Cardiac muscle cell (in vitro differentiated cells and primary cell): ENCODE results near the gene NDUFB4. TPM values are rescaled to one million over a fixed set of nuclear protein-coding genes. Genes with fewer than 3 reads are reported as not detected.
A peak's percentile ranks its signal among the peaks of the same experiment; 100 is the strongest.

Experiments
- DNase-seq, 2 donors: peaks; one replicate each; pipeline versions ENCODE4 v3.0.0 to v3.0.0-alpha.2; 2010 to 2017; ENCODE audit warnings: low read depth in 1 of 2, low spot score in 1 of 2
- H3K27ac ChIP-seq: fragments of 200-600 bp; sonication (generic); 2 replicates; pipeline ENCODE4 v1.5.1; 2016
- H3K27me3 ChIP-seq: fragments of 200-600 bp; sonication (generic); 2 replicates; pipeline ENCODE4 v1.6.0; 2016; ENCODE audit warnings: control low read depth
- H3K36me3 ChIP-seq: fragments of 200-600 bp; sonication (generic); 2 replicates; pipeline ENCODE4 v1.5.1; 2016; ENCODE audit warnings: control low read depth
- H3K4me1 ChIP-seq: fragments of 200-600 bp; sonication (generic); 2 replicates; pipeline ENCODE4 v1.8.1; 2017; ENCODE audit warnings: low read depth, mild to moderate bottlenecking, mixed run types
- H3K4me3 ChIP-seq: fragments of 200-600 bp; sonication (generic); 2 replicates; pipeline ENCODE4 v1.5.1; 2016; ENCODE audit warnings: mild to moderate bottlenecking
- H3K9me3 ChIP-seq: fragments of 200-600 bp; sonication (generic); 2 replicates; pipeline ENCODE4 v1.5.1; 2017; ENCODE audit warnings: low read depth, mild to moderate bottlenecking, control low read depth
- CTCF ChIP-seq: IDR thresholded peaks from 2 replicates; pipeline ENCODE4 v1.5.1; 2012; ENCODE audit warnings: low read depth, mild to moderate bottlenecking, low read length
- polyA plus RNA-seq: library from polyadenylated mRNA; unstranded; fragments of >200 nt; fragmentation: Nextera tagmentation; extraction: Ambion mirVana; gene quantifications from 2 replicates; pipeline ENCODE4 v1.2.1, GENCODE V29; 2016
- total RNA-seq: library from RNA; depleted of rRNA; stranded (reverse); fragments of >200 nt; gene quantifications from 2 replicates; pipeline ENCODE4 v1.2.3, GENCODE V29; 2016

NDUFB4 gene
- total and polyA plus RNA-seq, 2 experiments from 2014 or later = 67.0 to 396 TPM

GRCh38 chr3:120568598-120568997 is 27.5 kb upstream of the NDUFB4 start:
- Histone ChIP-seq H3K27ac (peak overlapping the region; percentile 70), H3K36me3 (no peaks in the 10 kb centered on the region)
- TF ChIP-seq CTCF = no peak

GRCh38 chr3:120569222-120570057 is 26.7 kb upstream of the NDUFB4 start:
- peak in 1 of 2 donors; percentile 44 for DNase-seq
- Histone ChIP-seq H3K4me3 (no peak overlapping the region), H3K27me3 (no peaks in the 10 kb centered on the region), H3K9me3 (no peaks in the 10 kb centered on the region), H3K36me3 (no peaks in the 10 kb centered on the region), H3K4me1 (peaks cover 9% of the 10 kb centered on the region), H3K27ac (peak overlapping the region; percentile 14)
- no peak for TF ChIP-seq CTCF

More at GRCh38 chr3:120568598-120568997, 27.5 kb upstream of the NDUFB4 start:
- DNase-seq = no peak
- H3K9me3 ChIP-seq = no peaks in the 10 kb centered on the region
- peaks cover 9% of the 10 kb centered on the region for H3K4me1 ChIP-seq
- no peaks in the 10 kb centered on the region for H3K27me3 ChIP-seq
- H3K4me3 ChIP-seq = no peak overlapping the region

- no peaks in the 10 kb centered on the region for H3K36me3 ChIP-seq
- no peak overlapping the region for H3K27ac ChIP-seq
- no peaks in the 10 kb centered on the region for H3K9me3 ChIP-seq
- DNase-seq = no peak
- peaks cover 9% of the 10 kb centered on the region for H3K4me1 ChIP-seq
- no peaks in the 10 kb centered on the region for H3K27me3 ChIP-seq
- no peak for TF ChIP-seq CTCF
- no peak overlapping the region for H3K4me3 ChIP-seq
These were observed 24.1 kb upstream of the NDUFB4 start for GRCh38 chr3:120572027-120572426.

GRCh38 chr3:120587332-120587975 is 8.7 kb upstream of the NDUFB4 start:
- no peak overlapping the region for H3K4me3 ChIP-seq
- H3K27me3 ChIP-seq = no peaks in the 10 kb centered on the region
- DNase-seq = no peak
- H3K27ac ChIP-seq = no peak overlapping the region
- TF ChIP-seq CTCF = no peak
- no peaks in the 10 kb centered on the region for H3K9me3 ChIP-seq
- no peaks in the 10 kb centered on the region for H3K36me3 ChIP-seq
- no peaks in the 10 kb centered on the region for H3K4me1 ChIP-seq

- Histone ChIP-seq H3K36me3 (peaks cover 7% of the 10 kb centered on the region), H3K9me3 (no peaks in the 10 kb centered on the region), H3K27ac (no peak overlapping the region), H3K27me3 (no peaks in the 10 kb centered on the region), H3K4me1 (peaks cover 22% of the 10 kb centered on the region), H3K4me3 (peak overlapping the region; percentile 65)
- TF ChIP-seq CTCF = no peak
- no peak for DNase-seq
These were observed 384 bp upstream of the NDUFB4 start for GRCh38 chr3:120595788-120596115.
